Medulla oblongata (tissue), 1 donor: ENCODE data around the gene GTPBP6.
A peak's percentile ranks its signal among the peaks of the same experiment; 100 is the strongest.
"Not testable (repeated sequence)": the region's sequence is repeated elsewhere in the genome, so short reads cannot be mapped to it uniquely, and the experiment has no call there.

Experiments
- DNase-seq: peaks from one replicate; pipeline ENCODE4 v3.0.0-alpha.2; 2015; ENCODE audit errors: extremely low spot score

Gene GTPBP6

GRCh38 chrX:334971-335757, 16.6 kb upstream of the GTPBP6 start:
- no peak for DNase-seq

GRCh38 chrX:334331-334891, 15.8 kb upstream of the GTPBP6 start:
- no peak for DNase-seq

GRCh38 chrX:333611-334311, 15.2 kb upstream of the GTPBP6 start:
- no peak for DNase-seq

- no peak for DNase-seq
Measured at GRCh38 chrX:332916-333610, 14.5 kb upstream of the GTPBP6 start.

GRCh38 chrX:332496-332860, 13.9 kb upstream of the GTPBP6 start:
- no peak for DNase-seq

GRCh38 chrX:331825-332495, 13.4 kb upstream of the GTPBP6 start:
- DNase-seq: no peak

GRCh38 chrX:331151-331824, 12.7 kb upstream of the GTPBP6 start:
- DNase-seq: no peak

- no peak for DNase-seq
Measured at GRCh38 chrX:330726-331150, 12.1 kb upstream of the GTPBP6 start.

GRCh38 chrX:330141-330725, 11.6 kb upstream of the GTPBP6 start:
- DNase-seq: not testable (repeated sequence)

GRCh38 chrX:329291-329910, 10.8 kb upstream of the GTPBP6 start:
- DNase-seq: no peak

- no peak for DNase-seq
Measured at GRCh38 chrX:327660-328126, 9.1 kb upstream of the GTPBP6 start.

- DNase-seq: not testable (repeated sequence)
Measured at GRCh38 chrX:324664-325063, 6.1 kb upstream of the GTPBP6 start.

- DNase-seq: peak; percentile 24
Measured at GRCh38 chrX:323721-324628, 5.4 kb upstream of the GTPBP6 start.

- DNase-seq: peak; percentile 9
Measured at GRCh38 chrX:320126-320783, 1.7 kb upstream of the GTPBP6 start.

- no peak for DNase-seq
Measured at GRCh38 chrX:319579-320125, 1.1 kb upstream of the GTPBP6 start.

- peak; percentile 97 for DNase-seq
Measured at GRCh38 chrX:318068-318738, 393 bp downstream of the GTPBP6 start.

GRCh38 chrX:317424-318067, 1.1 kb downstream of the GTPBP6 start:
- DNase-seq: no peak
